DOHH2 (cell line): Measurements from ENCODE around the gene MTFP1.

Experiments
- H3F3A ChIP-seq: fragments of 200-600 bp; sonication (generic), shearing (Covaris generic); 2 replicates; pipeline ENCODE4 v1.6.0; 2016; ENCODE audit warnings: antibody characterized with exemption, mild to moderate bottlenecking; ENCODE audit not compliant: control insufficient read depth, insufficient read depth
- H3K27ac ChIP-seq: fragments of 200-600 bp; sonication (generic); 2 replicates; pipeline ENCODE4 v1.5.1; 2014; ENCODE audit warnings: low read depth, mild to moderate bottlenecking, low read length, moderate library complexity
- H3K27me3 ChIP-seq: fragments of 200-600 bp; sonication (generic); 2 replicates; pipeline ENCODE4 v1.6.1; 2014; ENCODE audit warnings: mild to moderate bottlenecking, low read length, mixed read lengths; ENCODE audit not compliant: control insufficient read depth
- H3K36me3 ChIP-seq: fragments of 200-600 bp; sonication (generic); 2 replicates; pipeline ENCODE4 v1.6.1; 2014; ENCODE audit warnings: mild to moderate bottlenecking, low read length, moderate library complexity, mixed read lengths; ENCODE audit not compliant: control insufficient read depth
- H3K4me1 ChIP-seq: fragments of 200-600 bp; sonication (generic); 2 replicates; pipeline ENCODE4 v1.6.1; 2014; ENCODE audit warnings: mild to moderate bottlenecking, low read length, mixed read lengths; ENCODE audit not compliant: control insufficient read depth
- H3K4me2 ChIP-seq: fragments of 200-600 bp; sonication (generic); 2 replicates; pipeline ENCODE4 v1.6.0; 2014; ENCODE audit warnings: mild to moderate bottlenecking, low read length, moderate library complexity
- H3K4me3 ChIP-seq: fragments of 200-600 bp; sonication (generic); 2 replicates; pipeline ENCODE4 v1.5.1; 2014; ENCODE audit warnings: mild to moderate bottlenecking, low read length, mixed read lengths
- H3K79me2 ChIP-seq: fragments of 200-600 bp; sonication (generic); 2 replicates; pipeline ENCODE4 v1.6.1; 2014; ENCODE audit warnings: mild to moderate bottlenecking, low read length, mixed read lengths; ENCODE audit not compliant: control insufficient read depth
- H3K9me2 ChIP-seq: fragments of 200-600 bp; sonication (generic); replicated peaks from 2 replicates; pipeline ENCODE4 v1.6.1; 2014; ENCODE audit warnings: mild to moderate bottlenecking, low read length, mixed read lengths; ENCODE audit not compliant: control insufficient read depth
- H3K9me3 ChIP-seq: fragments of 200-600 bp; sonication (generic); 2 replicates; pipeline ENCODE4 v1.6.1; 2014; ENCODE audit warnings: antibody characterized with exemption, low read length, mixed read lengths; ENCODE audit not compliant: control insufficient read depth, insufficient read depth
- H4K20me1 ChIP-seq: fragments of 200-600 bp; sonication (generic); 2 replicates; pipeline ENCODE4 v1.6.0; 2014; ENCODE audit warnings: low read depth, mild to moderate bottlenecking, antibody characterized with exemption, low read length, moderate library complexity; ENCODE audit not compliant: control insufficient read depth, insufficient read depth
- EZH2phosphoT487 ChIP-seq: fragments of 200-600 bp; sonication (generic); IDR thresholded peaks from 2 replicates; pipeline ENCODE4 v1.6.1; 2017; ENCODE audit warnings: borderline replicate concordance, mild to moderate bottlenecking, antibody characterized with exemption, low read length, moderate library complexity, mixed read lengths
- TF ChIP-seq, protein P1 (sequence below): fragments of 200-600 bp; sonication (generic); IDR thresholded peaks from one replicate; pipeline ENCODE4 v1.5.1; 2014; ENCODE audit warnings: antibody characterized with exemption, mild to moderate bottlenecking, low read depth, low read length; ENCODE audit not compliant: poor library complexity, severe bottlenecking

Gene MTFP1

DNA sequence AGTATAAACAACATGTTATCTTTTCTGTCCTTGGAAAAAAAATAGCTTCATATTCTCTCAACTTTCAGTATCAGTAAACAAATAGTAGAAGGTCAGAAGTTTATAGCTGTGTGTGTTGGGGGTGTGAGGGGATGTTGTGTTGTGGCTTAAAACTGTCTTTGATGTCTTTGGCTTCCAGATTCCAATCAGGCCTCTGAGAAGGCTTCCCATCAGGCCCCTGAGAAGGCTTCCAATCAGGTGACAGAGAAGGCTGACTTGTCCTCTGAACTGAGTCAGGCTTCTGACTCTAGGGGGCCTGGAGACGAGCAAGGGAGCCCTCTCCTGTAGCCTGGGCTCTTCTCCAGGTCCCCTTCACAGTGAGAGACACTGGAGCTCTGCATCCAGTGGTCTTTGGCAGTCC is 9.3 kb downstream of the MTFP1 start:
- H3K9me3 ChIP-seq: peaks cover 4% of the 10 kb centered on the region; the same call in 1 of the 2 replicates
- H3K4me1 ChIP-seq: peaks cover 25% of the 10 kb centered on the region
- H3F3A ChIP-seq: peaks cover 14% of the 10 kb centered on the region
- TF ChIP-seq, protein P1, sequence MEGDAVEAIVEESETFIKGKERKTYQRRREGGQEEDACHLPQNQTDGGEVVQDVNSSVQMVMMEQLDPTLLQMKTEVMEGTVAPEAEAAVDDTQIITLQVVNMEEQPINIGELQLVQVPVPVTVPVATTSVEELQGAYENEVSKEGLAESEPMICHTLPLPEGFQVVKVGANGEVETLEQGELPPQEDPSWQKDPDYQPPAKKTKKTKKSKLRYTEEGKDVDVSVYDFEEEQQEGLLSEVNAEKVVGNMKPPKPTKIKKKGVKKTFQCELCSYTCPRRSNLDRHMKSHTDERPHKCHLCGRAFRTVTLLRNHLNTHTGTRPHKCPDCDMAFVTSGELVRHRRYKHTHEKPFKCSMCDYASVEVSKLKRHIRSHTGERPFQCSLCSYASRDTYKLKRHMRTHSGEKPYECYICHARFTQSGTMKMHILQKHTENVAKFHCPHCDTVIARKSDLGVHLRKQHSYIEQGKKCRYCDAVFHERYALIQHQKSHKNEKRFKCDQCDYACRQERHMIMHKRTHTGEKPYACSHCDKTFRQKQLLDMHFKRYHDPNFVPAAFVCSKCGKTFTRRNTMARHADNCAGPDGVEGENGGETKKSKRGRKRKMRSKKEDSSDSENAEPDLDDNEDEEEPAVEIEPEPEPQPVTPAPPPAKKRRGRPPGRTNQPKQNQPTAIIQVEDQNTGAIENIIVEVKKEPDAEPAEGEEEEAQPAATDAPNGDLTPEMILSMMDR: no peak
- TF ChIP-seq EZH2phosphoT487: no peak
- peak overlapping the region; percentile 78 for H3K4me3 ChIP-seq
- H3K4me2 ChIP-seq: peak overlapping the region; percentile 91
- H3K27me3 ChIP-seq: no peaks in the 10 kb centered on the region
- no peaks in the 10 kb centered on the region for H3K9me2 ChIP-seq
- peak overlapping the region; percentile 68 for H3K27ac ChIP-seq
- H3K79me2 ChIP-seq: no peaks in the 10 kb centered on the region
- H4K20me1 ChIP-seq: no peaks in the 10 kb centered on the region
- peaks cover 15% of the 10 kb centered on the region for H3K36me3 ChIP-seq

DNA sequence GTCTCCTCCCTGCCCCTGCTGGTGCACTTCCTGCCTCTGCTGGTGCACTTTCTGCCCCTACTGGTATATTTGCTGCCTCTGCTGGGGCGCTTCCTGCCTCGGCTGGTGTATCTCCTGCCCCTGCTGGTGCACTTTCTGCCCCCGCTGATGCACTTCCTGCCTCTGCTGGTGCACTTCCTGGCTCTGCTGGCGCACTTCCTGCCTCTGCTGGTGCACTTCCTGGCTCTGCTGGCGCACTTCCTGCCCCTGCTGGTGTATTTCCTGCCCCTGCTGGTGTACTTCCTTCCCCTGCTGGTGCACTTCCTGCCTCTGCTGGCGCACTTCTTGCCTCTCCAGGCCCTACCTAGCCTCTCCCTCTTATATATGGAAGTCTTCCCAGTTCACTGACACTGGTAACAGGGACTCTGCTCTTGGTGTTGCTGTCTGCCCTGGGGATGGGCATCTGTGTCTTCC is 10.1 kb downstream of the MTFP1 start:
- peak overlapping the region; percentile 91 for H3K4me2 ChIP-seq

DNA sequence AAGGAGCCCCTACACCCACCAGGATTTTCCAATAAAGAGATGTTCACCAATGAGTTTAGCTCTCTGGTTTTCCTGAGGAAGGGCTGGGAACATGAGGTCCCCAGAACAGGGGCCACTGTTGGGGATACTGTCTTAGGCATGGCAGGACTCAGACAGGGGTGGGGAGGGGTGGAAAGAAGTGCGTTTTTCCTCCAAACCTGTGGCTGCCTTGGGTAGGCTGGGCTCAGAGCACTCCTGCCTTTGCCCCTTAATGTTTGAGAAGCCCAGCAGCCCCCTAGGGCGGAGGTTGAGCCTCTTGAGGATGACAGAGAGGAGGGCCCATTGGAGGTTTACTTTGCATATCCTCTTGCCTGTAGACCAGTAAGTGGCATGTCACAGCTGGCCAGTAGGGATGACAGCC is 10.6 kb downstream of the MTFP1 start:
- Histone ChIP-seq H3K4me2 (peak overlapping the region; percentile 91), H3K4me1 (peaks cover 25% of the 10 kb centered on the region), H3K4me3 (peak overlapping the region; percentile 78), H4K20me1 (no peaks in the 10 kb centered on the region), H3K79me2 (no peaks in the 10 kb centered on the region), H3F3A (peaks cover 11% of the 10 kb centered on the region), H3K27ac (peak overlapping the region; percentile 68), H3K9me2 (no peaks in the 10 kb centered on the region), H3K27me3 (no peaks in the 10 kb centered on the region), H3K9me3 (peaks cover 4% of the 10 kb centered on the region; the same call in 1 of the 2 replicates), H3K36me3 (peaks cover 11% of the 10 kb centered on the region)
- TF ChIP-seq, protein P1: no peak
- no peak for TF ChIP-seq EZH2phosphoT487

More for the DNA sequence above, 10.1 kb downstream of the MTFP1 start:
- peaks cover 14% of the 10 kb centered on the region for H3F3A ChIP-seq
- peaks cover 11% of the 10 kb centered on the region for H3K36me3 ChIP-seq
- H3K9me2 ChIP-seq: no peaks in the 10 kb centered on the region
- H4K20me1 ChIP-seq: no peaks in the 10 kb centered on the region
- TF ChIP-seq EZH2phosphoT487: no peak
- TF ChIP-seq, protein P1: peak; percentile 49
- H3K27me3 ChIP-seq: no peaks in the 10 kb centered on the region
- H3K4me1 ChIP-seq: peaks cover 25% of the 10 kb centered on the region
- H3K4me3 ChIP-seq: peak overlapping the region; percentile 78
- H3K79me2 ChIP-seq: no peaks in the 10 kb centered on the region
- H3K27ac ChIP-seq: peak overlapping the region; percentile 68
- H3K9me3 ChIP-seq: peaks cover 4% of the 10 kb centered on the region; the same call in 1 of the 2 replicates
